Heart left ventricle (tissue), 16 donors: ENCODE results near the gene PCSK2. TPM values are rescaled to one million over a fixed set of nuclear protein-coding genes. Genes with fewer than 3 reads are reported as not detected.

Experiments used
- ATAC-seq, 4 donors: fragments of 200-7000 bp; cut with Tn5 transposase; one replicate each; pipeline ENCODE4 v1.9.1; 2020 to 2022; ENCODE audit warnings: moderate library complexity in 4 of 4, mild to moderate bottlenecking in 3 of 4, moderate number of reproducible peaks in 1 of 4
- DNase-seq, 5 donors: peaks; one replicate each; pipeline ENCODE4 v3.0.0-alpha.2; 2020
- H3K27ac ChIP-seq, 12 donors: fragments of 200-600 bp; sonication (generic) in 4 of 12; one replicate each; pipeline versions ENCODE4 v1.5.0 to v1.8.0; 2016 to 2022; ENCODE audit warnings: mild to moderate bottlenecking in 2 of 12
- H3K27me3 ChIP-seq, 9 donors: fragments of 200-600 bp; sonication (generic) in 2 of 9; one replicate each; pipeline versions ENCODE4 v1.5.1 to v1.8.0; 2016 to 2022; ENCODE audit warnings: mild to moderate bottlenecking in 3 of 9
- H3K36me3 ChIP-seq, 9 donors: fragments of 200-600 bp; sonication (generic) in 2 of 9; one replicate each; pipeline versions ENCODE4 v1.5.0 to v1.8.0; 2018 to 2022; ENCODE audit warnings: mild to moderate bottlenecking in 2 of 9
- H3K4me1 ChIP-seq, 12 donors: fragments of 200-600 bp; sonication (generic) in 4 of 12; one replicate each; pipeline versions ENCODE4 v1.5.0 to v1.8.0; 2016 to 2022; ENCODE audit warnings: mild to moderate bottlenecking in 3 of 12
- H3K4me3 ChIP-seq, 12 donors: fragments of 200-600 bp; sonication (generic) in 4 of 12; one replicate each; pipeline versions ENCODE4 v1.5.0 to v1.8.0; 2017 to 2022; ENCODE audit warnings: mild to moderate bottlenecking in 9 of 12, moderate library complexity in 4 of 12
- H3K9me3 ChIP-seq, 12 donors: fragments of 200-600 bp; sonication (generic) in 4 of 12; one replicate each; pipeline versions ENCODE4 v1.5.0 to v1.8.0; 2016 to 2022; ENCODE audit warnings: mild to moderate bottlenecking in 1 of 12
- POLR2A ChIP-seq, 2 donors: fragments of 450-650 bp; IDR thresholded peaks; one replicate each; pipeline ENCODE4 v1.6.1; 2017; ENCODE audit warnings: antibody characterized with exemption in 2 of 2, mild to moderate bottlenecking in 2 of 2, moderate library complexity in 2 of 2
- WGBS, 4 donors: extraction: QIAGEN DNeasy Blood & Tissue Kit in 2 of 4; methylation state at CpG; one replicate each; pipeline versions ENCODE4 v1.1.5 to v1.1.7; 2013 to 2018; 5-methylcytosine and 5-hydroxymethylcytosine counted together
- intact Hi-C, 10 donors: fragments of 100-400 bp; cut with DNase I; formaldehyde crosslinking; loops; one replicate each; pipeline versions ENCODE4 v1.11.1 to v1.14.2; 2022
- polyA plus RNA-seq, 2 donors: library from polyadenylated mRNA; stranded (reverse); fragments of 200-250 nt; gene quantifications; one replicate each; pipeline ENCODE4 v1.2.3, GENCODE V29; 2013
- total RNA-seq, 9 donors: library from RNA; depleted of rRNA in 2 of 9; stranded (reverse); fragments of >200 nt in 2 of 9; fragmentation: NEBNext Ultra II Directional in 3 of 9; extraction: Animal tissue kit (Norgen Biotek cat#: 25700) in 3 of 9; gene quantifications; one replicate each; pipeline versions ENCODE4 v1.1.0 to v1.2.4, GENCODE V29; 2016 to 2023
- TF ChIP-seq, protein P1 (sequence below), 12 donors: fragments of 200-600 bp; sonication (generic) in 4 of 12; IDR thresholded peaks; one replicate each; pipeline versions ENCODE4 v1.5.0 to v1.8.0; 2018 to 2022; ENCODE audit warnings: antibody characterized with exemption in 12 of 12, mild to moderate bottlenecking in 5 of 12
- donor health status: ischemic (EF 13 %, LVEDD 7.1; RV severe dilation, severe dysfunction).
- donor health status: healthy with polysubstance abuse.
- donor health status: DM: no; HTN: yes; CAD: no.
- donor health status: DM: no; HTN: no; CAD: no.
- donor health status: ischemic (EF 25% LVEDD 6.9; RV normal size, moderate dysfunction).
- donor health status: ischemic (EF 25% LVEDD 5.7; RV mildly dilated, moderate dysfunction).
- donor health status: healthy.
- donor health status: DM: yes; HTN: yes; CAD: no.
- donor health status: ischemic (EF 35%, LVEDD 5.7; RV mildly dilated, moderate dysfunction).
- donor health status: nonischemic (EF 11% LVEDD 7.7; RV severe dilation, severe dysfunction).
- donor health status: DM: yes; HTN: yes; CAD: no.
- donor health status: PGD.
- donor health status: ischemic (EF 29% LVEDD 5.4; RV normal size, mild dysfunction).
- donor health status: nonischemic (EF 23%, LVEDD 6.1; RV moderate dilation, normal function).

Gene PCSK2
- total and polyA plus RNA-seq, 11 donors, result 0.11 to 2.0 (median 0.55) TPM

DNA sequence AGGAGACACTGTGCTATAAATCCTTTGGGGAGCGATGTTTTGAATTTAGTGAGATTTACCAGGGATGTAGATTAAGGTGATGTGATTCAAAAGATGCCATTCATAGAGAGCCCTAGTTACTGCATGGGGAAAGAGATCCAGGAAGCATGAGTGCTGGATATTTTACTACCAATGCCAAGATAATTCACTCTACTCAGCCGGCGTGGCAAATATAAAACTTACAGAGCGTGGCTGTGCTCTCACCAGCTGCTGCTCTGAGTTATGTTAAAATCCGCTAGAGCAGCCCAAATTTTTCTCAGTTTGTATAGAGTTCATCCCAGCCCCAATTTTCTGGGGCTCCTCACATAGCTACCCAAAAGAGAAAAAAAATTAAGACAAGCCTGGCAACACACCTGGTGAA, 255.7 kb downstream of the PCSK2 start:
- WGBS, 4 donors, result 83 to 89% (median 87%) methylated on average over 5 of the region's 5 CpGs
- Histone ChIP-seq H3K9me3 (no peaks in the 10 kb centered on the region), H3K27ac (no peak overlapping the region), H3K4me3 (no peak overlapping the region), H3K27me3 (peaks cover 0 to 30% (median 3%) of the 10 kb centered on the region in 9 donors), H3K4me1 (no peaks in the 10 kb centered on the region), H3K36me3 (no peaks in the 10 kb centered on the region)
- intact Hi-C loops, result no loop called here
- TF ChIP-seq POLR2A (IDR thresholded peaks at IDR 0.05), result no peak
- TF ChIP-seq, protein P1, sequence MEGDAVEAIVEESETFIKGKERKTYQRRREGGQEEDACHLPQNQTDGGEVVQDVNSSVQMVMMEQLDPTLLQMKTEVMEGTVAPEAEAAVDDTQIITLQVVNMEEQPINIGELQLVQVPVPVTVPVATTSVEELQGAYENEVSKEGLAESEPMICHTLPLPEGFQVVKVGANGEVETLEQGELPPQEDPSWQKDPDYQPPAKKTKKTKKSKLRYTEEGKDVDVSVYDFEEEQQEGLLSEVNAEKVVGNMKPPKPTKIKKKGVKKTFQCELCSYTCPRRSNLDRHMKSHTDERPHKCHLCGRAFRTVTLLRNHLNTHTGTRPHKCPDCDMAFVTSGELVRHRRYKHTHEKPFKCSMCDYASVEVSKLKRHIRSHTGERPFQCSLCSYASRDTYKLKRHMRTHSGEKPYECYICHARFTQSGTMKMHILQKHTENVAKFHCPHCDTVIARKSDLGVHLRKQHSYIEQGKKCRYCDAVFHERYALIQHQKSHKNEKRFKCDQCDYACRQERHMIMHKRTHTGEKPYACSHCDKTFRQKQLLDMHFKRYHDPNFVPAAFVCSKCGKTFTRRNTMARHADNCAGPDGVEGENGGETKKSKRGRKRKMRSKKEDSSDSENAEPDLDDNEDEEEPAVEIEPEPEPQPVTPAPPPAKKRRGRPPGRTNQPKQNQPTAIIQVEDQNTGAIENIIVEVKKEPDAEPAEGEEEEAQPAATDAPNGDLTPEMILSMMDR (IDR thresholded peaks at IDR 0.05), result no peak
- DNase-seq (no peak), ATAC-seq (no peak)

DNA sequence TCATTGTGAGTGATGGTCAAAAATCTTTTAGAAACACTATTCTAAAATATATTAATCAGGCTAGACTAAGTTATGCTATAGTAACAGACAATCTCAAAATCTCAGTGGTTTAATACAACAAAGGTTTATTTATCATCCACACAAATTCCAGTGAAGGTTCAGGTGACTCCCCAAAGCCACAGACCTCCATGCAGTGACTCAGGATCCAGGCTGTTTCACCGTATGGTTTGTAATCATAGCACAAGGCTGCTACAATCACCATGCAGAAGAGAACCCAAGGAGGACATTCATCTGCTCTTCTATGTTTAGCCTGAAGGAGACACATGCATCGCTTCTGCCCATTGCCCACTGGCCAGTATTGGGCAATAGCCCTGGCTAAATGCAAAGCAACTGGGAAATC, 258.2 kb downstream of the PCSK2 start:
- H3K27ac ChIP-seq, result no peak overlapping the region
- H3K27me3 ChIP-seq, result peaks cover 0 to 32% (median 3%) of the 10 kb centered on the region in 9 donors
- no peaks in the 10 kb centered on the region for H3K4me1 ChIP-seq
- TF ChIP-seq POLR2A (IDR thresholded peaks at IDR 0.05), result no peak
- TF ChIP-seq, protein P1 (IDR thresholded peaks at IDR 0.05), result no peak
- 92 to 100% (median 94%) methylated on average over 1 to 2 of the region's 2 CpGs for WGBS, 4 donors
- no peaks in the 10 kb centered on the region for H3K36me3 ChIP-seq
- intact Hi-C loops, result no loop called here
- no peak for DNase-seq
- no peak overlapping the region for H3K4me3 ChIP-seq
- H3K9me3 ChIP-seq, result no peaks in the 10 kb centered on the region
- ATAC-seq, result no peak

DNA sequence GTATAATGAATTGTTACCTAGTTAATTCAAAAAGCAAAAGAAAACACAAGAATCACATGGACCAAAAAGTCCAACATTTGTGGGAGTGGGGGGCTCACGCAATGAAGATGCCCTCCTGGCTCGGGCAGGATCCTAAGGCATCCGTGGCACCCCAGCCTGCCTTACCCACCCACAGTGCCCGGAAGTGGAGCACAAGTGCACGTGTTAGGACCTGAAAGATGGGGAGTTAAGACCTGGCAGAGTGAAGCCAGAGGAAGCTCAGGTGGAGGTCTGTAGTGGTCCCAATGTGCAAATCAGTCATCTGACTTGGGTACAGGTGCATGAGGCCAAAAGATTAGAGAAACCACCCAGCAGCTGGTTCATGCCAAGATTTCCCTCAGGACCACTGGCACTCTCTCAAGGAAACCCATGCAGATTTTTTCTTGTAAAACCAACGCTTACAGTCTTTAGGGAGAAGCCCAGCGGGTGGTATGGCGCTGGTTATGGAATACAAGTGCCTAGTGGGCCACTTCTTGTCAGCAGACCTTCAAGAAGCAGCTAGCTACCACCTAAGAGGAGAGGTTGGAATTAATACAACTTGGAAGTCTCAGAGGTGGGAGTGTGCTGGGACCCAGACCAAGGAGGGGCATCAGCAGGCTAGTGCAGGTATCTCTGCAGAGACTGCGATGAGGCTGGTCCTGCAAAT, 262.2 kb downstream of the PCSK2 start:
- H3K4me1 ChIP-seq, result no peaks in the 10 kb centered on the region
- H3K4me3 ChIP-seq, result no peak overlapping the region
- TF ChIP-seq, protein P1 (IDR thresholded peaks at IDR 0.05), result no peak
- no peak for TF ChIP-seq POLR2A (IDR thresholded peaks at IDR 0.05)
- WGBS, 4 donors, result 80 to 81% (median 81%) methylated on average over 9 of the region's 9 CpGs
- peaks cover 0 to 23% (median 0%) of the 10 kb centered on the region in 9 donors for H3K27me3 ChIP-seq
- no peaks in the 10 kb centered on the region for H3K9me3 ChIP-seq
- DNase-seq (no peak), ATAC-seq (no peak)
- H3K27ac ChIP-seq, result no peak overlapping the region
- intact Hi-C loops, result no loop called here
- H3K36me3 ChIP-seq, result no peaks in the 10 kb centered on the region

DNA sequence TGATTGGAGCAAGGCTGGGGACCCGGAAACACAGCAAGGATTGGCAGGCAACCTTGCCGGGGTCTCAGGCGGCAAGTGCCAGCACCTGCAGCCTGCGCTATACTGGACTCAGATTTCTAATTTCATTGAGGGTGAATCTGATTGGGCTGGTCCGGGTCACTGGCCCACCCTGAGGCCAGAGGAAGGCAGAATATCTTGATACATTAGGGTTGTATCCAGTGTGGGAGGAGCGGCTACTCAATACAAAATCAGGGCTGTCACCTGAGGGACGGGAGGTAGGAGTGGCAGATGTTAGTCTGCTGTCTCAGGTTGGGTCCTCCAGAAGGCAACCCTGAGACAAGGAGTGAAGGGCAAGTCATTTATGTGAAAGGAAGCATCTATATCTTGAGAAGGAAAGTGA, 263.7 kb downstream of the PCSK2 start:
- Histone ChIP-seq H3K4me3 (no peak overlapping the region), H3K9me3 (no peaks in the 10 kb centered on the region), H3K27ac (no peak overlapping the region), H3K4me1 (no peaks in the 10 kb centered on the region), H3K27me3 (peaks cover 0 to 10% (median 0%) of the 10 kb centered on the region in 9 donors), H3K36me3 (no peaks in the 10 kb centered on the region)
- DNase-seq, result no peak
- ATAC-seq, result no peak
- TF ChIP-seq POLR2A (IDR thresholded peaks at IDR 0.05), result no peak
- TF ChIP-seq, protein P1 (IDR thresholded peaks at IDR 0.05), result no peak
- 83 to 94% (median 90%) methylated on average over 7 of the region's 7 CpGs for WGBS, 4 donors
- intact Hi-C loops, result no loop called here
